Medulla oblongata (tissue), 1 donor: ENCODE data around the gene PRKAB1.
"Not testable (repeated sequence)": the region's sequence is repeated elsewhere in the genome, so short reads cannot be mapped to it uniquely, and the experiment has no call there.

Experiments used
- DNase-seq: peaks from one replicate; pipeline ENCODE4 v3.0.0-alpha.2; 2015; ENCODE audit errors: extremely low spot score

PRKAB1 gene

GRCh38 chr12:119684711-119685369, 16.9 kb downstream of the PRKAB1 start:
- DNase-seq, result no peak

GRCh38 chr12:119685375-119685774, 17.4 kb downstream of the PRKAB1 start:
- DNase-seq, result no peak

- DNase-seq, result no peak
Observed at GRCh38 chr12:119686355-119686754, 18.4 kb downstream of the PRKAB1 start.

GRCh38 chr12:119686776-119687175, 18.8 kb downstream of the PRKAB1 start:
- no peak for DNase-seq

- DNase-seq, result no peak
Observed at GRCh38 chr12:119687406-119687805, 19.5 kb downstream of the PRKAB1 start.

GRCh38 chr12:119687879-119688278, 19.9 kb downstream of the PRKAB1 start:
- DNase-seq, result no peak

GRCh38 chr12:119689935-119690500, 22.1 kb downstream of the PRKAB1 start:
- no peak for DNase-seq

- DNase-seq, result no peak
Observed at GRCh38 chr12:119691202-119691810, 23.4 kb downstream of the PRKAB1 start.

GRCh38 chr12:119692410-119692809, 24.5 kb downstream of the PRKAB1 start:
- no peak for DNase-seq

GRCh38 chr12:119692997-119693396, 25.1 kb downstream of the PRKAB1 start:
- no peak for DNase-seq

GRCh38 chr12:119693511-119693910, 25.6 kb downstream of the PRKAB1 start:
- no peak for DNase-seq

- no peak for DNase-seq
Observed at GRCh38 chr12:119694111-119694510, 26.2 kb downstream of the PRKAB1 start.

- no peak for DNase-seq
Observed at GRCh38 chr12:119695034-119695433, 27.1 kb downstream of the PRKAB1 start.

- DNase-seq, result no peak
Observed at GRCh38 chr12:119696943-119697342, 29.0 kb downstream of the PRKAB1 start.

- DNase-seq, result no peak
Observed at GRCh38 chr12:119699199-119699760, 31.3 kb downstream of the PRKAB1 start.

GRCh38 chr12:119700078-119700477, 32.1 kb downstream of the PRKAB1 start:
- no peak for DNase-seq

- DNase-seq, result no peak
Observed at GRCh38 chr12:119704065-119704747, 36.3 kb downstream of the PRKAB1 start.

GRCh38 chr12:119705182-119705581, 37.2 kb downstream of the PRKAB1 start:
- no peak for DNase-seq

- DNase-seq, result not testable (repeated sequence)
Observed at GRCh38 chr12:119706427-119706826, 38.5 kb downstream of the PRKAB1 start.

- DNase-seq, result no peak
Observed at GRCh38 chr12:119710374-119710964, 42.5 kb downstream of the PRKAB1 start.

- DNase-seq, result no peak
Observed at GRCh38 chr12:119710965-119711551, 43.1 kb downstream of the PRKAB1 start.

GRCh38 chr12:119711693-119712092, 43.8 kb downstream of the PRKAB1 start:
- DNase-seq, result no peak
